Measurements from ENCODE around the gene ASB6. TPM values are rescaled to one million over a fixed set of nuclear protein-coding genes. Genes with fewer than 3 reads are reported as not detected.
A peak's percentile ranks its signal among the peaks of the same experiment; 100 is the strongest.

ASB6 gene
- total and polyA plus RNA-seq, 2 experiments from 2014 or later = 8.8 to 19.8 TPM

DNA sequence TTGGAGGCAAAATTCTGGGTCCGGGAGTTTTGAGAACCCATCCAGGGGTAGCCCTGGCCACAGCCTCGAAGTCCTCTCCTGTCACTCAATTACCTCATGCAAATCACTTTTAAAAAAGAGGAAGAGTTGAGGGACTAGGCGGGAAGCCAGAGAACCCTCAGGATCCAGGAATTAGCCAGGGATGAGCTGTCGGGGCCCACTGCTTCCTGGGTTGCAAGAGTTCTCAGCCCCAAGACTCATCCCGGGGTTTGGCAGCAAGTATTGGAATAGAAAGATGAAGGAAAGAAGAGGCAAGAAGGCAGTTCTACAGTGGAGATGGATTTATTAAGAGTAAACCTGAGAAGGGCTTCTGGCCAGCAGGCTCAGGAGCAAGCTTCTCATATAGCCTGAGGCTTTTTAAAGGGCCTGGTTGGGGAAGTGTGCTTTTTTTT, 46.6 kb downstream of the ASB6 start:
- Histone ChIP-seq H3K27me3 (ENCODE audit: insufficient read depth) (peaks cover 57% of the 10 kb centered on the region), H4K20me1 (replicated peaks; ENCODE audit: insufficient read depth) (no peaks in the 10 kb centered on the region), H3K4me2 (no peak overlapping the region), H2AFZ (no peak overlapping the region), H3K4me3 (no peak overlapping the region), H3K79me2 (replicated peaks; ENCODE audit: insufficient read depth) (no peaks in the 10 kb centered on the region), H3K9me2 (ENCODE audit: insufficient read depth) (no peaks in the 10 kb centered on the region), H3F3A (replicated peaks; ENCODE audit: low read depth) (no peaks in the 10 kb centered on the region), H3K36me3 (ENCODE audit: insufficient read depth) (no peaks in the 10 kb centered on the region), H3K27ac (ENCODE audit: low read depth) (no peak overlapping the region), H3K4me1 (ENCODE audit: insufficient read depth) (peaks cover 26% of the 10 kb centered on the region)
- Mint-ChIP-seq H3K4me3 (0 out of 3 replicates have a peak overlapping the region, but pooled peaks have one; percentile 18), H3K4me1 (peaks cover 41% of the 10 kb centered on the region), H3K36me3 (ENCODE audit: low read depth) (no peaks in the 10 kb centered on the region), H3K9me3 (no peaks in the 10 kb centered on the region), H3K27ac (no peak overlapping the region), H3K27me3 (ENCODE audit: insufficient read depth, low read depth, poor library complexity) (peaks cover 61% of the 10 kb centered on the region)
- no peak for ATAC-seq
- DNase-seq (ENCODE audit: low spot score) = no peak
- TF ChIP-seq, protein P1, sequence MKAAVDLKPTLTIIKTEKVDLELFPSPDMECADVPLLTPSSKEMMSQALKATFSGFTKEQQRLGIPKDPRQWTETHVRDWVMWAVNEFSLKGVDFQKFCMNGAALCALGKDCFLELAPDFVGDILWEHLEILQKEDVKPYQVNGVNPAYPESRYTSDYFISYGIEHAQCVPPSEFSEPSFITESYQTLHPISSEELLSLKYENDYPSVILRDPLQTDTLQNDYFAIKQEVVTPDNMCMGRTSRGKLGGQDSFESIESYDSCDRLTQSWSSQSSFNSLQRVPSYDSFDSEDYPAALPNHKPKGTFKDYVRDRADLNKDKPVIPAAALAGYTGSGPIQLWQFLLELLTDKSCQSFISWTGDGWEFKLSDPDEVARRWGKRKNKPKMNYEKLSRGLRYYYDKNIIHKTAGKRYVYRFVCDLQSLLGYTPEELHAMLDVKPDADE (IDR thresholded peaks at IDR 0.05) = no peak
- TF ChIP-seq, protein P2, sequence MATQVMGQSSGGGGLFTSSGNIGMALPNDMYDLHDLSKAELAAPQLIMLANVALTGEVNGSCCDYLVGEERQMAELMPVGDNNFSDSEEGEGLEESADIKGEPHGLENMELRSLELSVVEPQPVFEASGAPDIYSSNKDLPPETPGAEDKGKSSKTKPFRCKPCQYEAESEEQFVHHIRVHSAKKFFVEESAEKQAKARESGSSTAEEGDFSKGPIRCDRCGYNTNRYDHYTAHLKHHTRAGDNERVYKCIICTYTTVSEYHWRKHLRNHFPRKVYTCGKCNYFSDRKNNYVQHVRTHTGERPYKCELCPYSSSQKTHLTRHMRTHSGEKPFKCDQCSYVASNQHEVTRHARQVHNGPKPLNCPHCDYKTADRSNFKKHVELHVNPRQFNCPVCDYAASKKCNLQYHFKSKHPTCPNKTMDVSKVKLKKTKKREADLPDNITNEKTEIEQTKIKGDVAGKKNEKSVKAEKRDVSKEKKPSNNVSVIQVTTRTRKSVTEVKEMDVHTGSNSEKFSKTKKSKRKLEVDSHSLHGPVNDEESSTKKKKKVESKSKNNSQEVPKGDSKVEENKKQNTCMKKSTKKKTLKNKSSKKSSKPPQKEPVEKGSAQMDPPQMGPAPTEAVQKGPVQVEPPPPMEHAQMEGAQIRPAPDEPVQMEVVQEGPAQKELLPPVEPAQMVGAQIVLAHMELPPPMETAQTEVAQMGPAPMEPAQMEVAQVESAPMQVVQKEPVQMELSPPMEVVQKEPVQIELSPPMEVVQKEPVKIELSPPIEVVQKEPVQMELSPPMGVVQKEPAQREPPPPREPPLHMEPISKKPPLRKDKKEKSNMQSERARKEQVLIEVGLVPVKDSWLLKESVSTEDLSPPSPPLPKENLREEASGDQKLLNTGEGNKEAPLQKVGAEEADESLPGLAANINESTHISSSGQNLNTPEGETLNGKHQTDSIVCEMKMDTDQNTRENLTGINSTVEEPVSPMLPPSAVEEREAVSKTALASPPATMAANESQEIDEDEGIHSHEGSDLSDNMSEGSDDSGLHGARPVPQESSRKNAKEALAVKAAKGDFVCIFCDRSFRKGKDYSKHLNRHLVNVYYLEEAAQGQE (IDR thresholded peaks at IDR 0.05; ENCODE audit: unreplicated experiment) = no peak
- TF ChIP-seq, protein P3, sequence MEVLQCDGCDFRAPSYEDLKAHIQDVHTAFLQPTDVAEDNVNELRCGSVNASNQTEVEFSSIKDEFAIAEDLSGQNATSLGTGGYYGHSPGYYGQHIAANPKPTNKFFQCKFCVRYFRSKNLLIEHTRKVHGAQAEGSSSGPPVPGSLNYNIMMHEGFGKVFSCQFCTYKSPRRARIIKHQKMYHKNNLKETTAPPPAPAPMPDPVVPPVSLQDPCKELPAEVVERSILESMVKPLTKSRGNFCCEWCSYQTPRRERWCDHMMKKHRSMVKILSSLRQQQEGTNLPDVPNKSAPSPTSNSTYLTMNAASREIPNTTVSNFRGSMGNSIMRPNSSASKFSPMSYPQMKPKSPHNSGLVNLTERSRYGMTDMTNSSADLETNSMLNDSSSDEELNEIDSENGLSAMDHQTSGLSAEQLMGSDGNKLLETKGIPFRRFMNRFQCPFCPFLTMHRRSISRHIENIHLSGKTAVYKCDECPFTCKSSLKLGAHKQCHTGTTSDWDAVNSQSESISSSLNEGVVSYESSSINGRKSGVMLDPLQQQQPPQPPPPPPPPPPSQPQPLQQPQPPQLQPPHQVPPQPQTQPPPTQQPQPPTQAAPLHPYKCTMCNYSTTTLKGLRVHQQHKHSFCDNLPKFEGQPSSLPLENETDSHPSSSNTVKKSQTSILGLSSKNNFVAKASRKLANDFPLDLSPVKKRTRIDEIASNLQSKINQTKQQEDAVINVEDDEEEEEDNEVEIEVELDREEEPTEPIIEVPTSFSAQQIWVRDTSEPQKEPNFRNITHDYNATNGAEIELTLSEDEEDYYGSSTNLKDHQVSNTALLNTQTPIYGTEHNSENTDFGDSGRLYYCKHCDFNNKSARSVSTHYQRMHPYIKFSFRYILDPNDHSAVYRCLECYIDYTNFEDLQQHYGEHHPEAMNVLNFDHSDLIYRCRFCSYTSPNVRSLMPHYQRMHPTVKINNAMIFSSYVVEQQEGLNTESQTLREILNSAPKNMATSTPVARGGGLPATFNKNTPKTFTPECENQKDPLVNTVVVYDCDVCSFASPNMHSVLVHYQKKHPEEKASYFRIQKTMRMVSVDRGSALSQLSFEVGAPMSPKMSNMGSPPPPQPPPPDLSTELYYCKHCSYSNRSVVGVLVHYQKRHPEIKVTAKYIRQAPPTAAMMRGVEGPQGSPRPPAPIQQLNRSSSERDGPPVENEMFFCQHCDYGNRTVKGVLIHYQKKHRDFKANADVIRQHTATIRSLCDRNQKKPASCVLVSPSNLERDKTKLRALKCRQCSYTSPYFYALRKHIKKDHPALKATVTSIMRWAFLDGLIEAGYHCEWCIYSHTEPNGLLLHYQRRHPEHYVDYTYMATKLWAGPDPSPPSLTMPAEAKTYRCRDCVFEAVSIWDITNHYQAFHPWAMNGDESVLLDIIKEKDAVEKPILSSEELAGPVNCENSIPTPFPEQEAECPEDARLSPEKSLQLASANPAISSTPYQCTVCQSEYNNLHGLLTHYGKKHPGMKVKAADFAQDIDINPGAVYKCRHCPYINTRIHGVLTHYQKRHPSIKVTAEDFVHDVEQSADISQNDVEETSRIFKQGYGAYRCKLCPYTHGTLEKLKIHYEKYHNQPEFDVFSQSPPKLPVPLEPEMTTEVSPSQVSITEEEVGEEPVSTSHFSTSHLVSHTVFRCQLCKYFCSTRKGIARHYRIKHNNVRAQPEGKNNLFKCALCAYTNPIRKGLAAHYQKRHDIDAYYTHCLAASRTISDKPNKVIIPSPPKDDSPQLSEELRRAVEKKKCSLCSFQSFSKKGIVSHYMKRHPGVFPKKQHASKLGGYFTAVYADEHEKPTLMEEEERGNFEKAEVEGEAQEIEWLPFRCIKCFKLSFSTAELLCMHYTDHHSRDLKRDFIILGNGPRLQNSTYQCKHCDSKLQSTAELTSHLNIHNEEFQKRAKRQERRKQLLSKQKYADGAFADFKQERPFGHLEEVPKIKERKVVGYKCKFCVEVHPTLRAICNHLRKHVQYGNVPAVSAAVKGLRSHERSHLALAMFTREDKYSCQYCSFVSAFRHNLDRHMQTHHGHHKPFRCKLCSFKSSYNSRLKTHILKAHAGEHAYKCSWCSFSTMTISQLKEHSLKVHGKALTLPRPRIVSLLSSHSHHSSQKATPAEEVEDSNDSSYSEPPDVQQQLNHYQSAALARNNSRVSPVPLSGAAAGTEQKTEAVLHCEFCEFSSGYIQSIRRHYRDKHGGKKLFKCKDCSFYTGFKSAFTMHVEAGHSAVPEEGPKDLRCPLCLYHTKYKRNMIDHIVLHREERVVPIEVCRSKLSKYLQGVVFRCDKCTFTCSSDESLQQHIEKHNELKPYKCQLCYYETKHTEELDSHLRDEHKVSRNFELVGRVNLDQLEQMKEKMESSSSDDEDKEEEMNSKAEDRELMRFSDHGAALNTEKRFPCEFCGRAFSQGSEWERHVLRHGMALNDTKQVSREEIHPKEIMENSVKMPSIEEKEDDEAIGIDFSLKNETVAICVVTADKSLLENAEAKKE (CRISPR knock-in tag; IDR thresholded peaks at IDR 0.05) = no peak
- TF ChIP-seq ZNF331 (CRISPR knock-in tag; IDR thresholded peaks at IDR 0.05; ENCODE audit: low read depth) (no peak), POLR2AphosphoS5 (IDR thresholded peaks at IDR 0.05; ENCODE audit: low read depth) (no peak), NANOG (IDR thresholded peaks at IDR 0.05; ENCODE audit: borderline replicate concordance) (no peak), CREB1 (CRISPR knock-in tag; IDR thresholded peaks at IDR 0.05; ENCODE audit: low read depth) (no peak), ZNF114 (CRISPR knock-in tag; IDR thresholded peaks at IDR 0.05) (no peak), EZH2 (IDR thresholded peaks at IDR 0.05; ENCODE audit: low read depth, unreplicated experiment) (no peak), JUNB (IDR thresholded peaks at IDR 0.05; ENCODE audit: unreplicated experiment) (no peak), STAT1 (IDR thresholded peaks at IDR 0.05; ENCODE audit: unreplicated experiment) (no peak), EZH2phosphoT487 (IDR thresholded peaks at IDR 0.05; ENCODE audit: unreplicated experiment) (no peak)
- TF ChIP-seq, protein P4, sequence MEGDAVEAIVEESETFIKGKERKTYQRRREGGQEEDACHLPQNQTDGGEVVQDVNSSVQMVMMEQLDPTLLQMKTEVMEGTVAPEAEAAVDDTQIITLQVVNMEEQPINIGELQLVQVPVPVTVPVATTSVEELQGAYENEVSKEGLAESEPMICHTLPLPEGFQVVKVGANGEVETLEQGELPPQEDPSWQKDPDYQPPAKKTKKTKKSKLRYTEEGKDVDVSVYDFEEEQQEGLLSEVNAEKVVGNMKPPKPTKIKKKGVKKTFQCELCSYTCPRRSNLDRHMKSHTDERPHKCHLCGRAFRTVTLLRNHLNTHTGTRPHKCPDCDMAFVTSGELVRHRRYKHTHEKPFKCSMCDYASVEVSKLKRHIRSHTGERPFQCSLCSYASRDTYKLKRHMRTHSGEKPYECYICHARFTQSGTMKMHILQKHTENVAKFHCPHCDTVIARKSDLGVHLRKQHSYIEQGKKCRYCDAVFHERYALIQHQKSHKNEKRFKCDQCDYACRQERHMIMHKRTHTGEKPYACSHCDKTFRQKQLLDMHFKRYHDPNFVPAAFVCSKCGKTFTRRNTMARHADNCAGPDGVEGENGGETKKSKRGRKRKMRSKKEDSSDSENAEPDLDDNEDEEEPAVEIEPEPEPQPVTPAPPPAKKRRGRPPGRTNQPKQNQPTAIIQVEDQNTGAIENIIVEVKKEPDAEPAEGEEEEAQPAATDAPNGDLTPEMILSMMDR (conservative IDR thresholded peaks at IDR 0.05; ENCODE audit: low read depth in 2 of 2) = no peak
